ENCODE measurements around the gene TANGO6.

TANGO6 gene

GRCh38 chr16:68907297-68907696 lies 64.0 kb downstream of the TANGO6 start:
- no peak for DNase-seq

DNA sequence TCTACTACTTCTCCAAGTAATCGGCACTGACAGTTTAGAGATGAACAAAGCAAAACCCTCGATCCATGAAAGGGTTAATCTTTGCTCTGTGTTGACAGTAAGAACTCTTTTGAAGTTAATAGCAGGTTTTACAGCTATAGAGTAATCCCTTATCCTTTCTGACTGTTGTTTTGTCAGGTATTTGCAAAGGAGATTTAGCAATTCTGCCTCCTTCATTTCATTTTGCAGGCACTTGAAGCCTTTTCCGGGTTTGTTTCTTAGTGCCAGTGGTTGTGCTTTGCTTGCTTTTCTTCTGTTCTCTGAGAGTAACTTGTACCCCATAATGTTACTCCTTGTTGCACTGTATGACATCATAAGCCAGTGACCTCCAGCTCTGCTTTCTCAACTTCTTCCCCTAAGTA lies 64.5 kb downstream of the TANGO6 start:
- DNase-seq, result no peak

- DNase-seq, result no peak
Measured at GRCh38 chr16:68909099-68909733, 65.9 kb downstream of the TANGO6 start.

DNA sequence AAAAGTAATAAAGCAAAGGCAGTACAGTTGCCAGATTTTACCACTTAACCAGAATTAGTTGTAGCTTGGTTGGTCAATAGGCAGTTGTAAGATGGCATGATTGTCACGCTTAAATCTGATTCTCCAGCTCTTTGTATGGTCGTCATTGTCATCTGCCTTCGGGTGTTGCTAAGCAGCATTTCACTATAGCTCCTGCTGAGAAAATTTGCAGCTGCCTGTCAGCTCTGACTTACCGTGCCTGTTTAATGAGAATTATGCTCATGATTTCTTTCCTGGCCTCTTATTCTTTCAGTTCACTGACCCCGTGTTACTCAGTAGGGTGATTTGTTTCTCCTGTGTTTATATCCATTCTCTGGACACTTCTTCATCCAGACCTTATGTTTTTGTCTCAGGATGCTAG lies 66.7 kb downstream of the TANGO6 start:
- DNase-seq, result peak in 4 of 56 donors; percentile 1 to 10 (median 6)

GRCh38 chr16:68915589-68915988 lies 72.3 kb downstream of the TANGO6 start:
- no peak for DNase-seq

DNA sequence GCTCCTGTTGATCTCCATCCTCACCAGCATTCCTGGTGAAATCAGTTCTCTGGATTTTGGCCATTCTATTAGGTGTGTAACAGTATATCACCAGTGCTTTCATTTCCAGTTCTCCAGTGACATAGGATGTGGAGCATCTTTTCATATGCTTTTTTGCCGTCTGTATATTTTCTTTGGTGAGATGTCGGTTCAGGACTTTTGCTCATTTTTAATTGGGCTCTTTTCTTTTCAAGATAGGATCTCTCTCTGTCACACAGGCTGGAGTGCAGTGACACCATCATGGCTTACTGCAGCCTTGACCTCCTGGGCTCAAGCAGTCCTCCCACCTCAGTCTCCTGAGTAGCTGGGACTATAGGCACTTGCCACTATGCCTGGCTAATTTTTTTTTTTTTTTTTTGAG lies 74.2 kb downstream of the TANGO6 start:
- no peak for DNase-seq

GRCh38 chr16:68920349-68920748 lies 77.0 kb downstream of the TANGO6 start:
- DNase-seq, result no peak

- DNase-seq, result no peak
Measured at GRCh38 chr16:68921637-68922036, 78.3 kb downstream of the TANGO6 start.

- no peak for DNase-seq
Measured at GRCh38 chr16:68923116-68923515, 79.8 kb downstream of the TANGO6 start.

DNA sequence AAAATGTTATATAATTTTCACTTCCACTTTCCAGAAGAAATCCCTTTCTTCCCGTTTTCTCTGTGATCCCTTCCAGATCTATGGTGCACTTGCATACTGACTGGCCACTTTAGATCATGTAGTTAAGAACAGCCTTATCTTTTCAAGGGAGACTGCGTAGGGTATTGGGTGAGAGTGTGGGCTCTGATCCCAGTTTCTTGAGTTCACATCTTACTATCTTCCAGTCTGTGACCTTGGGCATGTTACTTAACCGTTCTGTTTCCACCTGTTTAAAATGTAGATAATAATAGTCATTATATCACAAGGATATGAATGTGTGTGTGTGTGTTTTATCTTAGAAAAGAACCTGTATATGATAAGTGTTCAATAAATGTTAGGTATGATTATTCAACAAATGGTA lies 83.7 kb downstream of the TANGO6 start:
- DNase-seq, result no peak

DNA sequence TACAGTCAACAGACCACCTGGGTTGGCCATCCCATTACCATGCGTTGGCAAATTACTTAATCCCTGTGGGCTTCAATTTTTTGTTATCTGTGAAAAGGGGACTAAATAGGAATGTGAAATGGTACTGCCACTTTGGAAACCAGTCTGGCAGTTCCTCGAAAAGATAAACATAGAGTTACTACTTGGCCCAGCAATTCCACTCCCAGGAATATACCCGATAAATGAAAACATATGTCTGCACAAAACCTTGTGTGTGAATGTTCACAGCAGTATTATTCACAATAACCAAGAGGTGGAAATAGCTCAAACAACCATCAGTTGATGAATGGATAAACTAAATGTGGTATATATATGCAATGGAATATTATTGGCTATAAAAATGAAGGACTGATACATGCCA lies 87.9 kb downstream of the TANGO6 start:
- no peak for DNase-seq

- no peak for DNase-seq
Measured at GRCh38 chr16:68934402-68934801, 91.1 kb downstream of the TANGO6 start.

DNA sequence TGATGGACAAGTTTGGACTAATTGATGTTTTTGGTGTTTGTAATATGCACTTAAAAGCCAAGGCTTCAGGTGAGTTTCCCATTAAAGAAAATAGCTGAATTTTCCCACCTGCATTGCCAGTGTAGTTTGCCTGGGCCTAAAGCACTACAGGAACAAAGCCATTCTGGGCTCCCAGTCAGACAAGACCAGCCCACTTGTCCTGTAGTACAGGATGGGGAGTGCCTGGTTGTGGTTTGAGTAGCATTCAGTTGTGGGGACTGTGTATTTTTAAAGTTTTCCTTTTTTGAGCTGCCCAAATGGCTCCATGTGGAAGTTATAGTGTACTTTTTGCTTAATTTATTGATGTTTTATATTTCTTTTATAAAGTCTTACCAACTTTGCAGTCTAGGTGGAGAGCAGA lies 91.7 kb downstream of the TANGO6 start:
- DNase-seq, result no peak

GRCh38 chr16:68936736-68937631 lies 93.7 kb downstream of the TANGO6 start:
- peak in 1 of 56 donors; percentile 0 for DNase-seq

DNA sequence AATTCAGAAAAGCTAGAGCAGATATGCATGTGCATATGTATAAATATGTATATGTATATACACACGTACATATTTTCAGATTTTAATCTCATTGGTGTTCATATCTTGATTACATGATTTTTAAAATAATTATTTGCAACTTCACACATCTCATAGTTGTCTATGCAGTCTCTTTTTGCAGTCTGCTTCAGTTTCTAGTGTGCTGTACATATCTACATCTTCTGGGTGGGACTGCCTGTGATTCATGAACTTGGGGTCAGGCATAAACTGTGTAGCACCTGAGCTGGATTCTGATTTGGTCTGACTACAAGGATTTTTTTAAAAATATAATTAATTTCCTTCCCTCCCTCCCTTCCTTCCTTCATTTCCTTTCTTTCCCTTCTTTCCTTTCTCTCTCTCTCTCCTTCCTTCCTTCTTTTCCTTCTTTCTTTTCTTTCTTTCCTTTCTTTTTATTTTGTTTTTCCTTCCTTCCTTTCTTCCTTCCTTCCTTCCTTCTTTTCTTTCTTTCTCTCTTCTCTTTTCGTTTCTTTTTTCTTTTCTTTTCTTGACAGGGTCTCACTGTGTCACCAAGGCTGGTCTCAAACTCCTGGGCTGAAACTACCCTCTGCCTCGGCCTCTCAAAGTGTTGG lies 96.5 kb downstream of the TANGO6 start:
- no peak for DNase-seq

- no peak for DNase-seq
Measured at GRCh38 chr16:68940816-68941215, 97.5 kb downstream of the TANGO6 start.

GRCh38 chr16:68943961-68944360 lies 100.6 kb downstream of the TANGO6 start:
- no peak for DNase-seq

- no peak for DNase-seq
Measured at GRCh38 chr16:68948230-68948910, 105.0 kb downstream of the TANGO6 start.

- DNase-seq, result no peak
Measured at GRCh38 chr16:68951991-68952877, 108.9 kb downstream of the TANGO6 start.

DNA sequence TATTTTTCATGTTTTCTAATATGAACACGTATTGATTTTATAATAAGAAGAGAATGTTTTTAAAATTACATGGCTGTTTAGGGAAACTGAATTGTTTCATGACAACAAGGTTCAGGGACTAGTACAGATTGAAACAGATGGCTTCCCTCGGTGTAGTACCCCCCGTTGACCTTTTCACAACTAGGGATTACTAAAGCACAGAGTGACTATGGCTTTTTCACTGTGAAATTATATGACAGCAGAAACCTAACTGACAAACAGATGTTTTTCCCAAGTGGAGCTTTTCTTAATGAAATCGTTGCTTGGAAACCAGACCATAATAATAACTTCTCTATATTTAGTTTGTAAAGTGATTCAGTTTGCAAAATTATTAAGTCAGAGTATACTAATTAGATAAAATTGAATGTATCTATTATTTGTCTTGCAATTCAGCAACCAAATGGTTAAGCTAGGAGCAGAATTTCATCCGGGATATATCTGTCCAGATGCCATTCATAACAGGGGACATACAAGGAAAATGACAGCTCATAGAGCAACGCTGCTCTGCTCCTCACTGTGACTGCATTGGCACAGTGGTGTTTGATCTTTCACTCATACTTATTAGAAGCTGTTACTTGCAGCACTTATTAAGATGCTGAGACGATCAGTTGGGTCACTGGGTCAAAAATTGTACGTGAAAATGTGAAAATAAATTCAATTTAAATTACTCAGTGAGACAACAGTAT lies 111.7 kb downstream of the TANGO6 start:
- no peak for DNase-seq
